Naive thymus-derived CD8-positive, alpha-beta T cell (primary cell): ENCODE results near the gene ACOT4. TPM values are rescaled to one million over a fixed set of nuclear protein-coding genes. Genes with fewer than 3 reads are reported as not detected.
"Not testable (repeated sequence)": the region's sequence is repeated elsewhere in the genome, so short reads cannot be mapped to it uniquely, and the experiment has no call there.

Experiments used
- ATAC-seq, 2 donors: fragments of 150-1000 bp; cut with Tn5 transposase in 1 of 2; sonication (Bioruptor Pico), chemical (Tn5 transposase) in 1 of 2; 1 replicate in 1 of 2; 2 replicates in 1 of 2; pipeline ENCODE4 v1.10.0; 2021; ENCODE audit warnings: mild to moderate bottlenecking in 2 of 2, moderate library complexity in 2 of 2
- POLR2A ChIA-PET: fragments of 350-600 bp; sonication (Branson Sonifier 250); formaldehyde crosslinking; loops from one replicate; lab custom pipeline; 2021; ENCODE audit warnings: antibody characterized with exemption; lab: Charles Lee
- DNase-seq, 10 donors: peaks; one replicate each; pipeline versions ENCODE4 v3.0.0 to v3.0.0-alpha.2; 2020 to 2022
- H3K27ac Mint-ChIP-seq, 10 donors: one replicate each; pipeline ENCODE4 v1.8.0; 2020 to 2022; ENCODE audit warnings: mild to moderate bottlenecking in 10 of 10, mixed read lengths in 10 of 10, moderate library complexity in 4 of 10, inconsistent platforms in 1 of 10
- H3K27me3 Mint-ChIP-seq, 5 donors: one replicate each; pipeline ENCODE4 v1.8.0; 2021 to 2022; ENCODE audit warnings: mixed read lengths in 5 of 5
- H3K36me3 Mint-ChIP-seq, 3 donors: one replicate each; pipeline ENCODE4 v1.8.0; 2020 to 2022; ENCODE audit warnings: mixed read lengths in 3 of 3, mild to moderate bottlenecking in 2 of 3, inconsistent platforms in 1 of 3
- H3K4me1 Mint-ChIP-seq, 4 donors: one replicate each; pipeline ENCODE4 v1.8.0; 2021 to 2022; ENCODE audit warnings: mixed read lengths in 4 of 4
- H3K4me3 Mint-ChIP-seq, 10 donors: one replicate each; pipeline ENCODE4 v1.8.0; 2020 to 2022; ENCODE audit warnings: mild to moderate bottlenecking in 10 of 10, mixed read lengths in 10 of 10, moderate library complexity in 6 of 10, inconsistent platforms in 1 of 10
- H3K9me3 Mint-ChIP-seq, 9 donors: one replicate each; pipeline ENCODE4 v1.8.0; 2020 to 2022; ENCODE audit warnings: mixed read lengths in 9 of 9, mild to moderate bottlenecking in 3 of 9, inconsistent platforms in 1 of 9, moderate library complexity in 1 of 9
- polyA plus RNA-seq, 3 donors: library from polyadenylated mRNA; unstranded; fragments of 300-500 nt; fragmentation: Illumina TruSeq; gene quantifications; one replicate each; pipeline ENCODE4 v1.2.3, GENCODE V29; 2021
- total RNA-seq, 8 experiments: library from RNA in 2 of 8; stranded (reverse) in 2 of 8; gene quantifications; one replicate each; pipeline ENCODE4 v1.2.3 and lab custom pipeline; 2021 to 2026

Gene ACOT4
- total and polyA plus RNA-seq, 5 experiments from 2014 or later, result 0.99 to 4.0 (median 1.9) TPM

- H3K27me3 Mint-ChIP-seq, result peaks cover 0 to 2% (median 0%) of the 10 kb centered on the region in 5 donors
- H3K9me3 Mint-ChIP-seq, result no peaks in the 10 kb centered on the region
- POLR2A ChIA-PET, result interaction anchor here (0.9 kb wide), 1 partner anchor 26 kb away, joined by 3 read pairs; no protein-coding TSS in a partner anchor
- no peak overlapping the region for H3K4me3 Mint-ChIP-seq
- ATAC-seq (no peak), DNase-seq (no peak)
- peaks cover 0 to 5% (median 2%) of the 10 kb centered on the region in 4 donors for H3K4me1 Mint-ChIP-seq
- no peaks in the 10 kb centered on the region for H3K36me3 Mint-ChIP-seq
- H3K27ac Mint-ChIP-seq, result no peak overlapping the region
Measured at GRCh38 chr14:73616831-73617230, 25.2 kb downstream of the ACOT4 start.

- DNase-seq (no peak), ATAC-seq (no peak)
- Mint-ChIP-seq H3K9me3 (no peaks in the 10 kb centered on the region), H3K4me3 (no peak overlapping the region), H3K27me3 (peaks cover 0 to 2% (median 0%) of the 10 kb centered on the region in 5 donors), H3K4me1 (no peaks in the 10 kb centered on the region), H3K27ac (no peak overlapping the region), H3K36me3 (no peaks in the 10 kb centered on the region)
- POLR2A ChIA-PET, result no interaction called here
Measured at GRCh38 chr14:73619524-73619923, 27.9 kb downstream of the ACOT4 start.

- DNase-seq, result no peak
- Mint-ChIP-seq H3K27ac (peak overlapping the region in 1 of 10 donors; percentile 19), H3K27me3 (peaks cover 0 to 2% (median 0%) of the 10 kb centered on the region in 5 donors), H3K36me3 (no peaks in the 10 kb centered on the region), H3K4me1 (no peaks in the 10 kb centered on the region), H3K4me3 (no peak overlapping the region), H3K9me3 (no peaks in the 10 kb centered on the region)
- POLR2A ChIA-PET, result no interaction called here
- no peak for ATAC-seq
Measured at GRCh38 chr14:73620268-73620667, 28.6 kb downstream of the ACOT4 start.

- POLR2A ChIA-PET, result no interaction called here
Measured at GRCh38 chr14:73623504-73624054, 31.9 kb downstream of the ACOT4 start.

GRCh38 chr14:73625706-73626105 lies 34.0 kb downstream of the ACOT4 start:
- POLR2A ChIA-PET, result no interaction called here
- H3K27ac Mint-ChIP-seq, result no peak overlapping the region
- no peaks in the 10 kb centered on the region for H3K4me1 Mint-ChIP-seq
- DNase-seq (no peak), ATAC-seq (no peak)
- H3K36me3 Mint-ChIP-seq, result no peaks in the 10 kb centered on the region
- no peaks in the 10 kb centered on the region for H3K9me3 Mint-ChIP-seq
- peaks cover 0 to 4% (median 2%) of the 10 kb centered on the region in 5 donors for H3K27me3 Mint-ChIP-seq
- no peak overlapping the region for H3K4me3 Mint-ChIP-seq

More at GRCh38 chr14:73623504-73624054, 31.9 kb downstream of the ACOT4 start:
- Mint-ChIP-seq H3K9me3 (no peaks in the 10 kb centered on the region), H3K4me1 (no peaks in the 10 kb centered on the region), H3K27ac (no peak overlapping the region), H3K36me3 (no peaks in the 10 kb centered on the region), H3K4me3 (no peak overlapping the region), H3K27me3 (peaks cover 0 to 2% (median 1%) of the 10 kb centered on the region in 5 donors)
- DNase-seq, result no peak
- ATAC-seq, result no peak

- POLR2A ChIA-PET, result no interaction called here
- Mint-ChIP-seq H3K4me1 (no peaks in the 10 kb centered on the region), H3K27ac (no peak overlapping the region), H3K27me3 (peaks cover 0 to 4% (median 2%) of the 10 kb centered on the region in 5 donors), H3K36me3 (no peaks in the 10 kb centered on the region), H3K4me3 (no peak overlapping the region), H3K9me3 (no peaks in the 10 kb centered on the region)
- ATAC-seq (no peak), DNase-seq (no peak)
Measured at GRCh38 chr14:73627151-73627558, 35.5 kb downstream of the ACOT4 start.

GRCh38 chr14:73630009-73630780 lies 38.5 kb downstream of the ACOT4 start:
- no peak overlapping the region for H3K4me3 Mint-ChIP-seq

GRCh38 chr14:73633116-73634010 lies 41.7 kb downstream of the ACOT4 start:
- Mint-ChIP-seq H3K27me3 (peaks cover 0 to 11% (median 3%) of the 10 kb centered on the region in 5 donors), H3K27ac (peak overlapping the region in 8 of 10 donors; percentile 14 to 79 (median 44)), H3K4me1 (peaks cover 4 to 11% (median 5%) of the 10 kb centered on the region in 4 donors), H3K36me3 (no peaks in the 10 kb centered on the region), H3K9me3 (no peaks in the 10 kb centered on the region), H3K4me3 (peak overlapping the region; percentile 75 to 89 (median 82))
- DNase-seq (peak; percentile 22 to 73 (median 50)), ATAC-seq (peak; percentile 87)
- POLR2A ChIA-PET, result interaction anchor here (0.8 to 2.2 kb wide), 7 partner anchors 11 to 142 kb away, joined by 3 to 8 read pairs (median 3); partner anchors contain the start of genes ACOT4, ACOT6 and RIOX1

More at GRCh38 chr14:73630009-73630780, 38.5 kb downstream of the ACOT4 start:
- H3K27ac Mint-ChIP-seq, result no peak overlapping the region
- H3K9me3 Mint-ChIP-seq, result no peaks in the 10 kb centered on the region
- DNase-seq, result no peak
- H3K27me3 Mint-ChIP-seq, result peaks cover 0 to 6% (median 4%) of the 10 kb centered on the region in 5 donors
- H3K36me3 Mint-ChIP-seq, result no peaks in the 10 kb centered on the region
- ATAC-seq, result no peak
- peaks cover 3 to 11% (median 4%) of the 10 kb centered on the region in 4 donors for H3K4me1 Mint-ChIP-seq
- POLR2A ChIA-PET, result no interaction called here

- Mint-ChIP-seq H3K9me3 (no peaks in the 10 kb centered on the region), H3K4me1 (peaks cover 4 to 16% (median 6%) of the 10 kb centered on the region in 4 donors), H3K27me3 (peaks cover 0 to 11% (median 2%) of the 10 kb centered on the region in 5 donors), H3K36me3 (no peaks in the 10 kb centered on the region), H3K4me3 (peak overlapping the region; percentile 75 to 89 (median 82)), H3K27ac (peak overlapping the region in 2 of 10 donors; percentile 27 to 55)
- peak in 1 of 2 donors; percentile 21 for ATAC-seq
- peak in 3 of 10 donors; percentile 7 to 12 (median 7) for DNase-seq
- POLR2A ChIA-PET, result interaction anchor here (0.8 to 2.2 kb wide), 5 partner anchors 16 to 143 kb away, joined by 3 to 8 read pairs (median 3); partner anchors contain the start of genes ACOT6 and RIOX1
Measured at GRCh38 chr14:73634011-73634833, 42.5 kb downstream of the ACOT4 start.

GRCh38 chr14:73636355-73636754 lies 44.7 kb downstream of the ACOT4 start:
- Mint-ChIP-seq H3K4me1 (peaks cover 4 to 18% (median 7%) of the 10 kb centered on the region in 4 donors), H3K27me3 (peaks cover 0 to 11% (median 0%) of the 10 kb centered on the region in 5 donors)
- DNase-seq, H3K27ac Mint-ChIP-seq, ATAC-seq, H3K9me3 Mint-ChIP-seq, POLR2A ChIA-PET, H3K36me3 Mint-ChIP-seq, H3K4me3 Mint-ChIP-seq: not testable (repeated sequence)

GRCh38 chr14:73637830-73638229 lies 46.2 kb downstream of the ACOT4 start:
- peaks cover 4 to 18% (median 7%) of the 10 kb centered on the region in 4 donors for H3K4me1 Mint-ChIP-seq
- POLR2A ChIA-PET, result interaction anchor here (0.7 kb wide), 2 partner anchors 143 to 179 kb away, joined by 3 to 5 read pairs; partner anchors contain the start of gene NUMB
- no peaks in the 10 kb centered on the region for H3K36me3 Mint-ChIP-seq
- H3K9me3 Mint-ChIP-seq, result no peaks in the 10 kb centered on the region
- H3K27me3 Mint-ChIP-seq, result peaks cover 0 to 9% (median 0%) of the 10 kb centered on the region in 5 donors
- no peak overlapping the region for H3K4me3 Mint-ChIP-seq
- no peak overlapping the region for H3K27ac Mint-ChIP-seq
- ATAC-seq, result no peak
- DNase-seq, result no peak
